H9 (cell line): ENCODE measurements around the gene BIRC5. TPM values are rescaled to one million over a fixed set of nuclear protein-coding genes. Genes with fewer than 3 reads are reported as not detected.

Experiments used
- DNase-seq: peaks from one replicate; pipeline ENCODE4 v3.0.0-alpha.2; 2017
- H2AFZ ChIP-seq: one replicate; pipeline ENCODE4 v1.6.1; 2013; ENCODE audit warnings: mild to moderate bottlenecking, low read length, control low read depth, moderate library complexity
- H2AK5ac ChIP-seq: 2 replicates; pipeline ENCODE4 v1.6.1; 2013; ENCODE audit warnings: low read length, control low read depth, mixed read lengths; ENCODE audit not compliant: insufficient read length
- H2BK120ac ChIP-seq: one replicate; pipeline ENCODE4 v1.6.1; 2013; ENCODE audit warnings: low read depth, mild to moderate bottlenecking, low read length, control low read depth, inconsistent platforms; ENCODE audit not compliant: poor library complexity, severe bottlenecking
- H2BK12ac ChIP-seq: 2 replicates; pipeline ENCODE4 v1.6.1; 2013; ENCODE audit warnings: low read length, control low read depth, mixed read lengths, low read depth; ENCODE audit not compliant: insufficient read length
- H2BK15ac ChIP-seq: 2 replicates; pipeline ENCODE4 v1.6.1; 2013; ENCODE audit warnings: low read depth, low read length, control low read depth
- H2BK20ac ChIP-seq: one replicate; pipeline ENCODE4 v1.6.1; 2013; ENCODE audit warnings: low read depth, mild to moderate bottlenecking, low read length, control low read depth, inconsistent platforms; ENCODE audit not compliant: poor library complexity, severe bottlenecking
- H2BK5ac ChIP-seq: 2 replicates; pipeline ENCODE4 v1.6.1; 2013; ENCODE audit warnings: low read length, control low read depth, mixed read lengths; ENCODE audit not compliant: insufficient read length
- H3K14ac ChIP-seq: 2 replicates; pipeline ENCODE4 v1.6.1; 2013; ENCODE audit warnings: low read length, control low read depth; ENCODE audit not compliant: insufficient read depth
- H3K18ac ChIP-seq: 2 replicates; pipeline ENCODE4 v1.6.1; 2013; ENCODE audit warnings: low read depth, mild to moderate bottlenecking, mixed read lengths, low read length, control low read depth; ENCODE audit not compliant: insufficient read length
- H3K23ac ChIP-seq: 2 replicates; pipeline ENCODE4 v1.6.1; 2013; ENCODE audit warnings: low read length, control low read depth, mixed read lengths, low read depth; ENCODE audit not compliant: insufficient read length
- H3K23me2 ChIP-seq: 2 replicates; pipeline ENCODE4 v1.6.1; 2013; ENCODE audit warnings: low read depth, mild to moderate bottlenecking, mixed read lengths, low read length, control low read depth; ENCODE audit not compliant: insufficient read length, poor library complexity, severe bottlenecking
- H3K27ac ChIP-seq: 2 replicates; pipeline ENCODE4 v1.5.1; 2013; ENCODE audit warnings: low read length, control low read depth, mixed read lengths, low read depth; ENCODE audit not compliant: insufficient read length
- H3K27me3 ChIP-seq: 2 replicates; pipeline ENCODE4 v1.6.1; 2013; ENCODE audit warnings: low read length, control low read depth, inconsistent platforms; ENCODE audit not compliant: insufficient read depth
- H3K4ac ChIP-seq: 2 replicates; pipeline ENCODE4 v1.6.1; 2013; ENCODE audit warnings: low read depth, mild to moderate bottlenecking, control low read depth, inconsistent platforms, low read length, moderate library complexity
- H3K4me1 ChIP-seq: 2 replicates; pipeline ENCODE4 v1.6.1; 2013; ENCODE audit warnings: low read length, control low read depth, inconsistent platforms; ENCODE audit not compliant: insufficient read depth
- H3K4me2 ChIP-seq: 2 replicates; pipeline ENCODE4 v1.6.1; 2013; ENCODE audit warnings: low read length, control low read depth, mixed read lengths; ENCODE audit not compliant: insufficient read length, insufficient read depth
- H3K56ac ChIP-seq: 2 replicates; pipeline ENCODE4 v1.6.1; 2013; ENCODE audit warnings: low read depth, mild to moderate bottlenecking, mixed read lengths, low read length, control low read depth; ENCODE audit not compliant: insufficient read length
- H3K79me1 ChIP-seq: 2 replicates; pipeline ENCODE4 v1.6.1; 2013; ENCODE audit warnings: low read depth, mild to moderate bottlenecking, moderate library complexity, low read length, control low read depth, inconsistent platforms; ENCODE audit not compliant: insufficient read depth, poor library complexity, severe bottlenecking
- H3K79me2 ChIP-seq: 2 replicates; pipeline ENCODE4 v1.6.1; 2013; ENCODE audit warnings: low read length, control low read depth, inconsistent platforms; ENCODE audit not compliant: insufficient read depth
- H3K9ac ChIP-seq: 2 replicates; pipeline ENCODE4 v1.6.1; 2013; ENCODE audit warnings: low read length, control low read depth, mixed read lengths; ENCODE audit not compliant: insufficient read length; ENCODE audit errors: extremely low read depth
- H3K9me3 ChIP-seq: one replicate; pipeline ENCODE4 v1.6.1; 2013; ENCODE audit warnings: low read depth, low read length, inconsistent platforms; ENCODE audit not compliant: control insufficient read depth
- H3T11ph ChIP-seq: one replicate; pipeline ENCODE4 v1.6.1; 2013; ENCODE audit warnings: mild to moderate bottlenecking, low read length, control low read depth, inconsistent platforms
- H4K20me1 ChIP-seq: one replicate; pipeline ENCODE4 v1.6.1; 2013; ENCODE audit not compliant: control insufficient read depth, insufficient read length, insufficient read depth
- H4K5ac ChIP-seq: 2 replicates; pipeline ENCODE4 v1.6.1; 2013; ENCODE audit warnings: low read depth, mild to moderate bottlenecking, mixed read lengths, low read length, control low read depth; ENCODE audit not compliant: insufficient read length
- H4K8ac ChIP-seq: replicated peaks from 2 replicates; pipeline ENCODE4 v1.6.1; 2013; ENCODE audit warnings: low read length, control low read depth, mixed read lengths, low read depth; ENCODE audit not compliant: insufficient read length
- H4K91ac ChIP-seq: 2 replicates; pipeline ENCODE4 v1.6.1; 2013; ENCODE audit warnings: low read depth, mild to moderate bottlenecking, moderate library complexity, mixed read lengths, low read length, control low read depth; ENCODE audit not compliant: insufficient read length
- H3K27ac Mint-ChIP-seq, 3 experiments: 2 replicates in 2 of 3; 3 replicates in 1 of 3; pipeline ENCODE4 v1.8.0; 2020 to 2021; ENCODE audit warnings: mixed read lengths in 3 of 3, mild to moderate bottlenecking in 1 of 3, moderate library complexity in 1 of 3
- H3K27me3 Mint-ChIP-seq: 2 replicates; pipeline ENCODE4 v1.8.0; 2021; ENCODE audit warnings: low read depth, mild to moderate bottlenecking, moderate library complexity, mixed read lengths
- H3K36me3 Mint-ChIP-seq, 3 experiments: 2 replicates in 2 of 3; 3 replicates in 1 of 3; pipeline ENCODE4 v1.8.0; 2020 to 2021; ENCODE audit warnings: low read depth in 3 of 3, mixed read lengths in 3 of 3; ENCODE audit not compliant: insufficient read depth in 1 of 3
- H3K4me1 Mint-ChIP-seq, 2 experiments: 2 replicates each; pipeline ENCODE4 v1.8.0; 2020; ENCODE audit warnings: mixed read lengths in 2 of 2
- H3K4me3 Mint-ChIP-seq, 2 experiments: 2 replicates in 1 of 2; 3 replicates in 1 of 2; pipeline ENCODE4 v1.8.0; 2020 to 2021; ENCODE audit warnings: mild to moderate bottlenecking in 2 of 2, mixed read lengths in 2 of 2, moderate library complexity in 1 of 2
- H3K9me3 Mint-ChIP-seq, 2 experiments: 2 replicates in 1 of 2; 3 replicates in 1 of 2; pipeline ENCODE4 v1.8.0; 2020; ENCODE audit warnings: mild to moderate bottlenecking in 2 of 2, mixed read lengths in 2 of 2, moderate library complexity in 1 of 2
- CTCF ChIP-seq: fragments of 200-600 bp; sonication (generic); conservative IDR thresholded peaks from 3 replicates; pipeline ENCODE4 v1.8.0; 2021; ENCODE audit warnings: antibody characterized with exemption, mild to moderate bottlenecking
- WGBS: extraction: QIAGEN DNeasy Blood & Tissue Kit; methylation state at CpG from one replicate; pipeline ENCODE4 v1.1.7; 2013; ENCODE audit warnings: missing lambda C conversion rate, low lambda C conversion rate, mixed read lengths; ENCODE audit not compliant: insufficient read length; ENCODE audit errors: extremely low coverage; 5-methylcytosine and 5-hydroxymethylcytosine counted together
- total RNA-seq: library from RNA; stranded (reverse); gene quantifications from 2 replicates; pipeline ENCODE4 v1.2.1, GENCODE V29; 2021

The BIRC5 gene
- total RNA-seq, 1 experiment from 2014 or later = 97.8 TPM

- Mint-ChIP-seq H3K4me3 (peak overlapping the region in 1 of 2 experiments; percentile 40; a peak in 1 of 5 replicates), H3K36me3 (no peaks in the 10 kb centered on the region), H3K4me1 (peaks cover 47 to 62% of the 10 kb centered on the region in 2 experiments), H3K27me3 (peaks cover 14% of the 10 kb centered on the region), H3K27ac (0 out of 7 replicates have a peak overlapping the region, but pooled peaks of 1 of the 3 experiments have one; percentile 84), H3K9me3 (peaks cover 0 to 4% of the 10 kb centered on the region in 2 experiments; a peak in 1 of 5 replicates)
- no peaks in the 10 kb centered on the region for H3K79me2 ChIP-seq
- H4K20me1 ChIP-seq = no peaks in the 10 kb centered on the region
- H3K4me1 ChIP-seq = peaks cover 4% of the 10 kb centered on the region; the same call in 1 of the 2 replicates
- WGBS = no CpG with 5 or more reads among the region's 8 CpGs
- H2BK15ac ChIP-seq = no peak overlapping the region
- H2BK20ac ChIP-seq = no peak overlapping the region
- TF ChIP-seq CTCF = no peak
- peak overlapping the region; percentile 1 for H3K18ac ChIP-seq
- H3K9ac ChIP-seq = no peak overlapping the region
- H3K56ac ChIP-seq = no peak overlapping the region
- no peak overlapping the region for H3K23ac ChIP-seq
- H2AFZ ChIP-seq = no peak overlapping the region
- no peaks in the 10 kb centered on the region; the same call in 1 of the 2 replicates for H3K27me3 ChIP-seq
- H3K4me2 ChIP-seq = no peak overlapping the region
- no peaks in the 10 kb centered on the region for H3K79me1 ChIP-seq
- H2BK5ac ChIP-seq = no peak overlapping the region
- no peak overlapping the region for H2BK12ac ChIP-seq
- peak; percentile 42 for DNase-seq
- H4K5ac ChIP-seq = no peak overlapping the region
- H3K4ac ChIP-seq = no peak overlapping the region
- no peak overlapping the region; the same call in 1 of the 2 replicates for H3K14ac ChIP-seq
- H3T11ph ChIP-seq = no peak overlapping the region
- H4K8ac ChIP-seq = no peak overlapping the region
- peaks cover 4% of the 10 kb centered on the region for H3K23me2 ChIP-seq
- no peak overlapping the region for H3K27ac ChIP-seq
- H2AK5ac ChIP-seq = no peak overlapping the region
- no peak overlapping the region for H4K91ac ChIP-seq
- no peaks in the 10 kb centered on the region for H3K9me3 ChIP-seq
- H2BK120ac ChIP-seq = no peak overlapping the region
Measured at GRCh38 chr17:78269955-78270381, 55.9 kb downstream of the BIRC5 start.
